DOHH2 (cell line): ENCODE measurements around the gene ARHGEF12.

Experiments
- EZH2phosphoT487 ChIP-seq: fragments of 200-600 bp; sonication (generic); IDR thresholded peaks from 2 replicates; pipeline ENCODE4 v1.6.1; 2017; ENCODE audit warnings: borderline replicate concordance, mild to moderate bottlenecking, antibody characterized with exemption, low read length, moderate library complexity, mixed read lengths
- TF ChIP-seq, protein P1 (sequence below): fragments of 200-600 bp; sonication (generic); IDR thresholded peaks from one replicate; pipeline ENCODE4 v1.5.1; 2014; ENCODE audit warnings: antibody characterized with exemption, mild to moderate bottlenecking, low read depth, low read length; ENCODE audit not compliant: poor library complexity, severe bottlenecking

DNA sequence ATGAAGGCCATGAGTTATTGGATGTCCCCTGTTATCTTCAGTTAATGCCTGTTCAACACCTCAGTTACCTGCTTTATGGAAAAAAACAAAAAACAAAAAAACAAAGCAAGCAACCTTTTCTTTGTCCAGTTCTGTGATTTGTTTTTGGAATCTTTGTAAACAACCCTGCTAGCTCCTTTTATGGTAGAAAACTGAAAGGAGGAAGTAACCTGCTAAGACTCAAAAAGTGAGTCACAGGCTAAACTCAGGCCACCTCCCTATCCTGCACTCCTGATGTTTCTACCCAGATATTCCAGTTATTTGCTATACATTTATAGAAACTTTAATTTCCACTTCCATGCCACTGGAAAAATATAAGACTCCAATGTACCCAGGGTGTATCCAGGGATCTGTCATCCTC lies 31.7 kb upstream of the ARHGEF12 start:
- TF ChIP-seq, protein P1, sequence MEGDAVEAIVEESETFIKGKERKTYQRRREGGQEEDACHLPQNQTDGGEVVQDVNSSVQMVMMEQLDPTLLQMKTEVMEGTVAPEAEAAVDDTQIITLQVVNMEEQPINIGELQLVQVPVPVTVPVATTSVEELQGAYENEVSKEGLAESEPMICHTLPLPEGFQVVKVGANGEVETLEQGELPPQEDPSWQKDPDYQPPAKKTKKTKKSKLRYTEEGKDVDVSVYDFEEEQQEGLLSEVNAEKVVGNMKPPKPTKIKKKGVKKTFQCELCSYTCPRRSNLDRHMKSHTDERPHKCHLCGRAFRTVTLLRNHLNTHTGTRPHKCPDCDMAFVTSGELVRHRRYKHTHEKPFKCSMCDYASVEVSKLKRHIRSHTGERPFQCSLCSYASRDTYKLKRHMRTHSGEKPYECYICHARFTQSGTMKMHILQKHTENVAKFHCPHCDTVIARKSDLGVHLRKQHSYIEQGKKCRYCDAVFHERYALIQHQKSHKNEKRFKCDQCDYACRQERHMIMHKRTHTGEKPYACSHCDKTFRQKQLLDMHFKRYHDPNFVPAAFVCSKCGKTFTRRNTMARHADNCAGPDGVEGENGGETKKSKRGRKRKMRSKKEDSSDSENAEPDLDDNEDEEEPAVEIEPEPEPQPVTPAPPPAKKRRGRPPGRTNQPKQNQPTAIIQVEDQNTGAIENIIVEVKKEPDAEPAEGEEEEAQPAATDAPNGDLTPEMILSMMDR, result no peak
- TF ChIP-seq EZH2phosphoT487, result no peak
